Stimulated activated CD4-positive, alpha-beta T cell treated with anti-CD3 and anti-CD28 coated beads, Interleukin-2, amount 100 ng/mL, for 4 hours (primary cell): ENCODE results near the gene MAPK1.
"Not testable (repeated sequence)": the region's sequence is repeated elsewhere in the genome, so short reads cannot be mapped to it uniquely, and the experiment has no call there.

ENCODE experiments used
- DNase-seq: peaks from one replicate; pipeline ENCODE4 v3.0.0-alpha.2; 2020; ENCODE audit warnings: low read depth

The MAPK1 gene

GRCh38 chr22:21725956-21726649 is 141.3 kb downstream of the MAPK1 start:
- no peak for DNase-seq

GRCh38 chr22:21724496-21724895 is 142.9 kb downstream of the MAPK1 start:
- DNase-seq, result not testable (repeated sequence)

DNA sequence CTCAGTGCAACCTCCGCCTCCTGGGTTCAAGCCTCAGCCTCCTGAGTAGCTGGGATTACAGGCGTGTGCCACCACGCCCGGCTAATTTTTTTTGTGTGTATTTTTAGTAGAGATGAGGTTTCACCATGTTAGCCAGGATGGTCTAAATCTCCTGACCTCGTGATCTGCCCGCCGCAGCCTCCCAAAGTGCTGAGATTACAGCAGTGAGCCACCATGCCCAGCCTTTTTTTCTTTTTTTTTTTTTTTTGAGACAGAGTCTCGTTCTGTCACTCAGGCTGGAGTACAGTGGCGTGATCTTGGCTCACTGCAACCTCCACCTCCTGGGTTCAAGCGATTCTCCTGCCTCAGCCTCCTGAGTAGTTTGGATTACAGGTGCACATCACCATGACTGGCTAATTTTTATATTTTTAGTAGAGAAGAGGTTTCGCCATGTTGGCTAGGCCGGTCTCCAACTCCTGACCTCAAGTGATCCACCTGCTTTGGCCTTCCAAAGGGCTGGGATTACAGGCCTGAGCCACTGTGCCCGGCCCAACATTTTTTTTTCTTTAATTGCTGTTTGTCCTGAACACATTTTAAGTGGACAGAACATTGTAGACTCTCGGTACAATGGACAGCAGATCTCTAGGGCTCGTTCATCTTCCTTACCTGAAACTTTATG is 146.1 kb downstream of the MAPK1 start:
- DNase-seq, result not testable (repeated sequence)

GRCh38 chr22:21720191-21720859 is 147.1 kb downstream of the MAPK1 start:
- DNase-seq, result not testable (repeated sequence)

DNA sequence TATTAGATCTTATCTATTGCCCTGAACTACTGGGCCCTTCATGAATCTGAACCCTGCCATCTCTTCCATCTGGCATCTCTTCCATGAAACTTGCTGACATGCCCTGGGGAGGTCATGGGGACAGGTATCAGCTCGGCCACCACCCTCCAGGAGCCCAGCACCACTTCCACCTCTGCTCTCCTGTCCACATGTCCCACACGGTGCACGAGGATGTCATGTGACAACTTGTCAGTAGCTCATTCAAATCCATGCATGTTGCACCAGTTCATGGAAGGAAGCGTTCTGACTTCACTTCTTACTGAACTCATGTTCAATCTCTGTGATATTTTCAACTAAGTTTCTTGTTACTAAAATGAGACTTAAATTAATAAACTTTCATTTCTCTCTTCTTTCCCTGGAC is 148.4 kb downstream of the MAPK1 start:
- DNase-seq, result no peak

- DNase-seq, result no peak
Measured at GRCh38 chr22:21718499-21718898, 148.9 kb downstream of the MAPK1 start.

- DNase-seq, result not testable (repeated sequence)
Measured at GRCh38 chr22:21716395-21717122, 150.9 kb downstream of the MAPK1 start.

DNA sequence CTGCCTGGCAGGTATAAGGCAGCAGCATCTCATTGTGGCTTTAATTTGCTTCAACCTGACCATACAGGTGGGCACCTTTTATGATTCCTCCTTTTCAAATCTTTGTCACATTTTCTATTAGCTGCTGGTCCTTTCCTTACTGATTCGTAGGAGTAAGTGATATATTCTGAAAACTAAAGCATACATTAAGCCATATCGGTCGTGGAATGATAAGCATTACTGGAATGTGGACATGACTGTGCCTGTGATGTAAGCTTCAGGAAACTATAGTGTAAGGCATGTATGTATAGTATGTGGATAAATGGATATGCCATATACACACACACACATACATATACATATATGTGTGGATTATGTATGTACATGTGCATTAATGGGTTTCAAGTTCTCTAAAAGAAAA is 152.7 kb downstream of the MAPK1 start:
- DNase-seq, result no peak

- no peak for DNase-seq
Measured at GRCh38 chr22:21714059-21714770, 153.2 kb downstream of the MAPK1 start.

DNA sequence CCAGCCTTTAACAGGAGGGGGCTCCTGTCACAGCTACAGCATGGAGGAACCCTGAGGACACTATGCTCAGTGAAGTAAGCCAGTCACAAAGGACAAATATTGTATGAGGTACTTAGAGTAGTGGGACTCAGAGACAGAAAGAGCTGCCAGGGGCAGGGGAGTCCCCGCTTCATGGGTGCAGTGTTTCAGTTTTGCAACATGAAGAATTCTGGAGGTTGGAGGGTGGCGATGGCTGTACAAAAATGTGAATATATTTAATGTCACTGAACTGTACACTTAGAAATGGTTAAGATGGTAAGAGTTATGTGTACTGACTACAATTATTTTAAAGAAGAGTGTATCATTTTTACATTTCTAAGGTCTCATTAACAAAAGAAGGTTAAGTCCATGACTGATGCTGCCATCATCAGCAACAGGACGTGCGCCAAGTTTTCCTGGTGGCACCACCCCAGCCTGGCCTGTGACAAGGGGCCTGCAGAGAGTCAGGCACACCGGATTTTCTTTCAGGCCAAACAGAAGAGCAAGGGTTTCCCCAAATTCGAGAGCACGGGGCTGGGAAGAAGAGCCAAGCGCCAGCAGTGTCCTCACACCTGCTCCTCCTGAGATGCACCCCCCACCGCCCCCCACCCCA is 153.9 kb downstream of the MAPK1 start:
- DNase-seq, result no peak

DNA sequence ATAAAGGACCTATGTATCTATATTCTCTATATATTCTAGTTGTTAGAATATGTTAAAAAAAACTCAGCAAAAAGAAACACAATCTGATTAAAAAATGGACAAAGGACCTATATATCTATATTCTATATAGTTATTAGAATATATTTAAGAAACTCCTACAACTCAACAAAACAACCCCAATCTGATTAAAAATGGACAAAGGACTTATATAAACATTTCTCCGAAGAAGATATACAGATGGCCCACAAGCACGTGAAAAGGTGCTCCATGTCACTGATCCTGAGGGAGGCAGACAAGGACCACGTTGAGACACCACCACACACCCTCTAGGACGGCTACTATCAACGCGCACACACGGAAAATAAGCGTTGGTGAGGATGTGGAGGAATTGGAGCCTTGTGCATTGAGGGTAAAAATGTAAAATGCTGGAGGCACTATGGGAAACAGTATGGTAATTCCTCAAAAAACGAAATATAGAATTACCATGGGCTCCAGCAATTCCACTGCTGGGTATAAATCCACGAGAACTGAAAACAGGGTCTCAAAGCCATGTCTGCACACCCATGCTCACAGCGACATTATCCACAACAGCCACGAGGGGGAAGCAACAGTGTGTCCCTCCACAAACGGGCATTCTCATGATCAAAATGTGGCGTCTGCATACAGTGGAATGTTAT is 154.6 kb downstream of the MAPK1 start:
- DNase-seq, result peak; percentile 15

DNA sequence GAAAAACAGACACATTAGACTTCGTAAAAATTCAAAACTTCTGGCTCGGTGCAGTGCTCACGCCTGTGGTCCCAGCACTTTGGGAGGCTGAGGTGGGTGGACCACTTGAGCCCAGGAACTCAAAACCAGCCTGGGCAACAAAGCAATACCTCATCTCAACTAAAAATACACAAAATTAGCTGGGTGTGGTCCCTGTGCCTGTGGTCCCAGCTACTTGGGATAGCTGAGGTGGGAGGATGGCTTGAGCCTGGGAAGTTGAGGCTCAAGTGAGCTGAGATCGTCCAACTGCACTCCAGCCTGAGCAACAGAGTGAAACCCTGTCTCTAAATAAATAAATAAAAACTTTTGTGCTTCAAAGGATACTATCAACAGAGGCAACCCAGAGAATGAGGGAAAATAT is 155.6 kb downstream of the MAPK1 start:
- no peak for DNase-seq

- no peak for DNase-seq
Measured at GRCh38 chr22:21710156-21710555, 157.3 kb downstream of the MAPK1 start.

- no peak for DNase-seq
Measured at GRCh38 chr22:21709688-21710087, 157.8 kb downstream of the MAPK1 start.

- no peak for DNase-seq
Measured at GRCh38 chr22:21708960-21709359, 158.5 kb downstream of the MAPK1 start.

- DNase-seq, result no peak
Measured at GRCh38 chr22:21707677-21708076, 159.8 kb downstream of the MAPK1 start.
